Esophagus muscularis mucosa (tissue), 3 donors: Measurements from ENCODE around the gene BRSK2.

Experiments used
- POLR2A ChIP-seq: fragments of 450-650 bp; IDR thresholded peaks from one replicate; pipeline ENCODE4 v1.6.1; 2017; ENCODE audit warnings: antibody characterized with exemption, moderate library complexity, mild to moderate bottlenecking, low read depth
- POLR2AphosphoS5 ChIP-seq, 2 donors: sonication (generic); formaldehyde crosslinking; IDR thresholded peaks; one replicate each; pipeline ENCODE4 v1.6.1; 2017; ENCODE audit warnings: antibody characterized with exemption in 2 of 2
- TF ChIP-seq, protein P1 (sequence below), 3 experiments: fragments of 200-600 bp in 2 of 3; fragments of 450-650 bp in 1 of 3; sonication (generic) in 2 of 3; IDR thresholded peaks; one replicate each; pipeline ENCODE4 v1.5.1; 2017 to 2019; ENCODE audit warnings: antibody characterized with exemption in 3 of 3, mild to moderate bottlenecking in 2 of 3, moderate library complexity in 1 of 3

DNA sequence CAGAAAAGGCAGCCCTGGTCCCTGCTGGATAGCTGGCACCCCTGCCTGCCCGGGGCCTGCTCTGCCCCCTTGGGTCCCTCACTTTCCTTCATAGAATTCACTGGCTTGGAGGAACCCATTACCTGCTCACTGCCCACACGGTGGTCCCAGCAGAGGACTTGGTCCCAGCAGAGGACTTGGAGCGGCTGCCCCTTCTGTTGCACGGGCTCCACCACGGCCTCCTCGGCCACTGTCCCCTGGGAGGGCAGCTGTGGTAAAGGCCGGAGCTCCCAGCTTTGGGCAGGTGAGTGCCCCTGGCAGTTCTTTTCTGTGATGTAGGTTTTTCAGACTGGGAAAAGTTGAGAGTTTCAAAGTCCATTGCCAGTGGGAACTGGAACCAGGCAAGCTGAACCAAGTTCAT lies 25.9 kb downstream of the BRSK2 start:
- TF ChIP-seq, protein P1, sequence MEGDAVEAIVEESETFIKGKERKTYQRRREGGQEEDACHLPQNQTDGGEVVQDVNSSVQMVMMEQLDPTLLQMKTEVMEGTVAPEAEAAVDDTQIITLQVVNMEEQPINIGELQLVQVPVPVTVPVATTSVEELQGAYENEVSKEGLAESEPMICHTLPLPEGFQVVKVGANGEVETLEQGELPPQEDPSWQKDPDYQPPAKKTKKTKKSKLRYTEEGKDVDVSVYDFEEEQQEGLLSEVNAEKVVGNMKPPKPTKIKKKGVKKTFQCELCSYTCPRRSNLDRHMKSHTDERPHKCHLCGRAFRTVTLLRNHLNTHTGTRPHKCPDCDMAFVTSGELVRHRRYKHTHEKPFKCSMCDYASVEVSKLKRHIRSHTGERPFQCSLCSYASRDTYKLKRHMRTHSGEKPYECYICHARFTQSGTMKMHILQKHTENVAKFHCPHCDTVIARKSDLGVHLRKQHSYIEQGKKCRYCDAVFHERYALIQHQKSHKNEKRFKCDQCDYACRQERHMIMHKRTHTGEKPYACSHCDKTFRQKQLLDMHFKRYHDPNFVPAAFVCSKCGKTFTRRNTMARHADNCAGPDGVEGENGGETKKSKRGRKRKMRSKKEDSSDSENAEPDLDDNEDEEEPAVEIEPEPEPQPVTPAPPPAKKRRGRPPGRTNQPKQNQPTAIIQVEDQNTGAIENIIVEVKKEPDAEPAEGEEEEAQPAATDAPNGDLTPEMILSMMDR (IDR thresholded peaks at IDR 0.05) = no peak
- no peak for TF ChIP-seq POLR2AphosphoS5 (IDR thresholded peaks at IDR 0.05)
- no peak for TF ChIP-seq POLR2A
